Stomach (tissue), 9 donors: ENCODE results near the gene RIBC2. TPM values are rescaled to one million over a fixed set of nuclear protein-coding genes. Genes with fewer than 3 reads are reported as not detected.

Experiments used
- DNase-seq, 2 donors: peaks; one replicate each; pipeline versions ENCODE4 v3.0.0 to v3.0.0-alpha.2; 2013 to 2019
- H3K27ac ChIP-seq, 5 donors: fragments of 200-600 bp in 4 of 5; sonication (generic) in 4 of 5; one replicate each; pipeline ENCODE4 v1.5.1; 2013 to 2019; ENCODE audit warnings: mild to moderate bottlenecking in 1 of 5, moderate library complexity in 1 of 5
- H3K27me3 ChIP-seq, 3 donors: fragments of 200-600 bp; sonication (generic); one replicate each; pipeline ENCODE4 v1.5.1; 2017 to 2019; ENCODE audit warnings: mixed run types in 1 of 3
- H3K36me3 ChIP-seq, 4 donors: fragments of 200-600 bp; sonication (generic); 1 replicate in 3 of 4; 2 replicates in 1 of 4; pipeline ENCODE4 v1.5.1; 2016 to 2019
- H3K4me1 ChIP-seq, 4 donors: fragments of 200-600 bp; sonication (generic); one replicate each; pipeline ENCODE4 v1.5.1; 2016 to 2019
- H3K4me3 ChIP-seq, 4 donors: fragments of 200-600 bp; sonication (generic) in 3 of 4; one replicate each; pipeline ENCODE4 v1.5.1; 2016 to 2019; ENCODE audit warnings: mild to moderate bottlenecking in 1 of 4
- H3K9me3 ChIP-seq, 4 donors: fragments of 200-600 bp; sonication (generic); one replicate each; pipeline ENCODE4 v1.5.1; 2016 to 2019
- EP300 ChIP-seq: sonication (generic); formaldehyde crosslinking; IDR thresholded peaks from one replicate; pipeline ENCODE4 v1.6.1; 2017; ENCODE audit warnings: antibody characterized with exemption
- POLR2A ChIP-seq, 4 donors: fragments of 450-650 bp; IDR thresholded peaks; one replicate each; pipeline ENCODE4 v1.6.1; 2016; ENCODE audit warnings: antibody characterized with exemption in 4 of 4, control low read depth in 2 of 4, mild to moderate bottlenecking in 1 of 4, moderate library complexity in 1 of 4
- POLR2AphosphoS5 ChIP-seq, 3 donors: sonication (generic); formaldehyde crosslinking; IDR thresholded peaks; one replicate each; pipeline ENCODE4 v1.6.1; 2016; ENCODE audit warnings: antibody characterized with exemption in 3 of 3
- WGBS, 5 donors: extraction: QIAGEN DNeasy Blood & Tissue Kit in 3 of 5; methylation state at CpG; one replicate each; pipeline versions ENCODE4 v1.1.5 to v1.1.7; 2013 to 2018; 5-methylcytosine and 5-hydroxymethylcytosine counted together
- intact Hi-C: fragments of 100-400 bp; cut with DNase I; formaldehyde crosslinking; loops from one replicate; pipeline ENCODE4 v1.15.1; 2023; ENCODE audit warnings: low total_unique reads
- polyA plus RNA-seq, 3 donors: library from polyadenylated mRNA; stranded (reverse); fragments of 200-250 nt; gene quantifications; one replicate each; pipeline ENCODE4 v1.2.3, GENCODE V29; 2013
- total RNA-seq, 5 donors: library from RNA; depleted of rRNA; stranded (reverse); fragments of >200 nt; gene quantifications; one replicate each; pipeline versions ENCODE4 v1.1.0 to v1.2.3, GENCODE V29; 2014 to 2016
- TF ChIP-seq, protein P1 (sequence below), 7 experiments: fragments of 450-650 bp in 4 of 7; fragments of 200-600 bp in 3 of 7; sonication (generic) in 3 of 7; IDR thresholded peaks; one replicate each; pipeline ENCODE4 v1.5.1; 2016 to 2019; ENCODE audit warnings: antibody characterized with exemption in 7 of 7, control low read depth in 2 of 7, mild to moderate bottlenecking in 1 of 7
- donor health status: healthy with polysubstance abuse.
- donor health status: Bipolar disorder and iron deficiency.
- donor health status: healthy.

Gene RIBC2
- total and polyA plus RNA-seq, 8 donors: 0.45 to 13.0 (median 0.76) TPM; not detected in 1

DNA sequence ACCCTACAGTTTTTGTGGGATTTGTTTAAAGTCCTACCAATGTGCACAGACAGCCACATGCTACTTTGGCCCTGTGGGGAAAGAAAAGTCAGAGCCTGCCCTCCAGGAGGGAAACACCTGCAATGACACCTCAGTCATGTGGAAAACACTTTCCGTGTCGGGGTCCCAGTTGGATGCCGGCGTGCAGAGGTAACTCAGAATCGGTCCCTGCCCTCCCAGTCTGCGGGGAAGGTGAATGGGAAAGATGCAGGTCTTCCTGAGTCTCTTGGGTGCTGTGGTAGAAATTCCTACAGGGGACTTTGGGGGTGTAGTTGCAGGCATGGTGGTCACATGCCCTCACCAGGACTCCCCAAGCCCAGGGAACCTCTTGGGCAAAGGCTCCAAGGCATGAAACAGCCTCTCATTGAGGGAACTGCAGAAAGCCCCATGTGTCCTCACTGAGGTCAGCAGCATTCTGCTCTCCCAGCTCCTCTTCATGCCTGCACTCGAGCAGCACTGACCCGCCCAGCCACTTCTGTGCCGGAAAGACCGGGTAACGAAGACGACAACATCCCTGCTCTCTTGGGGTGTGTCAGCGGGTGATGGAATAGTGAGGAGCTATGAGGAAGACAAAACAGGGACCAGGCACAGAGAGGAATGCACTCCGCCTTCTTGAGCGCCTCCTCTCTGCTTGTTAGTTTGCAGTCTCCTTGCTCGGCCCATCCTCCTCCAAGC, 4.7 kb downstream of the RIBC2 start:
- DNase-seq: no peak
- 92 to 97% (median 94%) methylated on average over 16 of the region's 16 CpGs for WGBS, 5 donors
- intact Hi-C loops: no loop called here
- peaks cover 9 to 13% (median 10%) of the 10 kb centered on the region in 4 donors for H3K4me1 ChIP-seq
- H3K9me3 ChIP-seq: no peaks in the 10 kb centered on the region
- no peak overlapping the region for H3K4me3 ChIP-seq
- peaks cover 0 to 4% (median 0%) of the 10 kb centered on the region in 3 donors for H3K27me3 ChIP-seq
- no peaks in the 10 kb centered on the region for H3K36me3 ChIP-seq
- TF ChIP-seq EP300: no peak
- H3K27ac ChIP-seq: no peak overlapping the region

DNA sequence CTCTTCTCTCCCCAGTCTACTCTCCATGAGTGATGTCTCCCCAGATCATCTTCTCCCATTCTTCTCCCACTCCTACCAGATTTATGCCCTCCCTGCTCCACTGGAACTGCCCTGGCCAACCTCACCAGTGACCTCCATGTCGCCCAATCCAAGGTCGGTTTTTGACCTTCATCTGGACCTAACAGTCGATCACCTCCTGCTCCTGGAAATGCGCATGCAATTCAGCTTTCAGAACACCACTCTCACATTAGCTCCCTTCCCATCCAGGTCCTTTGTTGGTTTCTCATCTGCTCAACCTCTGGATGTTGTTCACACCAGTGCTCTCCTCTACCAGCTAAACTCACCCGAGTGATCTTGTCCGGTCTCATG, 5.3 kb downstream of the RIBC2 start:
- TF ChIP-seq POLR2A (IDR thresholded peaks at IDR 0.05) (no peak), POLR2AphosphoS5 (IDR thresholded peaks at IDR 0.05) (no peak), EP300 (no peak)
- TF ChIP-seq, protein P1, sequence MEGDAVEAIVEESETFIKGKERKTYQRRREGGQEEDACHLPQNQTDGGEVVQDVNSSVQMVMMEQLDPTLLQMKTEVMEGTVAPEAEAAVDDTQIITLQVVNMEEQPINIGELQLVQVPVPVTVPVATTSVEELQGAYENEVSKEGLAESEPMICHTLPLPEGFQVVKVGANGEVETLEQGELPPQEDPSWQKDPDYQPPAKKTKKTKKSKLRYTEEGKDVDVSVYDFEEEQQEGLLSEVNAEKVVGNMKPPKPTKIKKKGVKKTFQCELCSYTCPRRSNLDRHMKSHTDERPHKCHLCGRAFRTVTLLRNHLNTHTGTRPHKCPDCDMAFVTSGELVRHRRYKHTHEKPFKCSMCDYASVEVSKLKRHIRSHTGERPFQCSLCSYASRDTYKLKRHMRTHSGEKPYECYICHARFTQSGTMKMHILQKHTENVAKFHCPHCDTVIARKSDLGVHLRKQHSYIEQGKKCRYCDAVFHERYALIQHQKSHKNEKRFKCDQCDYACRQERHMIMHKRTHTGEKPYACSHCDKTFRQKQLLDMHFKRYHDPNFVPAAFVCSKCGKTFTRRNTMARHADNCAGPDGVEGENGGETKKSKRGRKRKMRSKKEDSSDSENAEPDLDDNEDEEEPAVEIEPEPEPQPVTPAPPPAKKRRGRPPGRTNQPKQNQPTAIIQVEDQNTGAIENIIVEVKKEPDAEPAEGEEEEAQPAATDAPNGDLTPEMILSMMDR (IDR thresholded peaks at IDR 0.05): no peak
- intact Hi-C loops: no loop called here
- no peak for DNase-seq
- Histone ChIP-seq H3K4me3 (no peak overlapping the region), H3K9me3 (no peaks in the 10 kb centered on the region), H3K27me3 (no peaks in the 10 kb centered on the region), H3K36me3 (no peaks in the 10 kb centered on the region), H3K27ac (no peak overlapping the region), H3K4me1 (peaks cover 4 to 7% (median 5%) of the 10 kb centered on the region in 4 donors)
- WGBS, 5 donors: 95 to 98% (median 96%) methylated on average over 6 of the region's 6 CpGs

DNA sequence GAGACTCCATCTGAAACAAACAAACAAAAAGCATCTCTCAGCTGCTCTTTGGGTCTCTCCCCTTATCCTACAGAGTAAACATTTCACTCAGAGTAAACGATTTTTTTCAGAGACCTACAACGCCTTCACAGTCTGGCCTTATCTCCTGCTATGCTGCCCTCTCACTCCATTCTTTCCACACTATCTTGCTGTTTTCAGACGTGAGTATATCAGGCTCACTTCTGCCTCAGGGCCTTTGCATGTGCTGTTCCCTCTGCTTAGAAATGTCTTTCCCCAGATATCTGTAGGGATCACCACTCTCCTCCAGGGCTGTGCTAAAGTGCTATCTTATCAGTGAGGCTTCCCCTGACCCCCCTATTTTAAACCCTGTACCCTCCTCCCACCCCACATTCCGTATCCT, 6.5 kb downstream of the RIBC2 start:
- no peak for DNase-seq
- Histone ChIP-seq H3K36me3 (no peaks in the 10 kb centered on the region), H3K9me3 (no peaks in the 10 kb centered on the region), H3K4me3 (no peak overlapping the region), H3K4me1 (no peaks in the 10 kb centered on the region), H3K27ac (no peak overlapping the region), H3K27me3 (no peaks in the 10 kb centered on the region)
- no peak for TF ChIP-seq POLR2AphosphoS5 (IDR thresholded peaks at IDR 0.05)
- WGBS, 5 donors: 54 to 70% (median 58%) methylated on average over 4 of the region's 4 CpGs
- intact Hi-C loops: no loop called here

DNA sequence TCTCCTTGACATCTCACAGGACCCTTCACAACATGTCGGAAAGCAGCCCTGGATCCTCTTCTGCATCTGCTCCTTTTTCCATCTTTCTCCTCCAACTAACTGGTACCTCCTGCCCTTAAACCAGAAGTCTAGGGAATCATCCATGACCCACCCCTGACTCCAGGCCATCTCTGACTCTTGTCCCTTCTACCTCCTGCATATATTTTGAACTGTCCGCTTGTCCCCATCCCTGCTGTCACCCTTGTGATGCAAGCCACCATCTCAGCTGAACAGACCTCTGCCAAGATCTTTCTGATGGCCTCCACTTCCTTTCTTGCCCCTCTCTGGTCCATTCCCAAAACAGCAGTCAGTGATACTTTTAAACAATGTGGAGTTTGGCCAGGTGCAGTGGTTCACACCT, 7.0 kb downstream of the RIBC2 start:
- intact Hi-C loops: no loop called here
- Histone ChIP-seq H3K27me3 (no peaks in the 10 kb centered on the region), H3K9me3 (no peaks in the 10 kb centered on the region), H3K4me1 (no peaks in the 10 kb centered on the region), H3K27ac (no peak overlapping the region), H3K4me3 (no peak overlapping the region), H3K36me3 (no peaks in the 10 kb centered on the region)
- TF ChIP-seq, protein P1 (IDR thresholded peaks at IDR 0.05): no peak
- no peak for TF ChIP-seq POLR2A (IDR thresholded peaks at IDR 0.05)
- no peak for TF ChIP-seq EP300
- TF ChIP-seq POLR2AphosphoS5 (IDR thresholded peaks at IDR 0.05): no peak
- no peak for DNase-seq
- 94 to 100% (median 97%) methylated on average over 2 of the region's 2 CpGs for WGBS, 5 donors

DNA sequence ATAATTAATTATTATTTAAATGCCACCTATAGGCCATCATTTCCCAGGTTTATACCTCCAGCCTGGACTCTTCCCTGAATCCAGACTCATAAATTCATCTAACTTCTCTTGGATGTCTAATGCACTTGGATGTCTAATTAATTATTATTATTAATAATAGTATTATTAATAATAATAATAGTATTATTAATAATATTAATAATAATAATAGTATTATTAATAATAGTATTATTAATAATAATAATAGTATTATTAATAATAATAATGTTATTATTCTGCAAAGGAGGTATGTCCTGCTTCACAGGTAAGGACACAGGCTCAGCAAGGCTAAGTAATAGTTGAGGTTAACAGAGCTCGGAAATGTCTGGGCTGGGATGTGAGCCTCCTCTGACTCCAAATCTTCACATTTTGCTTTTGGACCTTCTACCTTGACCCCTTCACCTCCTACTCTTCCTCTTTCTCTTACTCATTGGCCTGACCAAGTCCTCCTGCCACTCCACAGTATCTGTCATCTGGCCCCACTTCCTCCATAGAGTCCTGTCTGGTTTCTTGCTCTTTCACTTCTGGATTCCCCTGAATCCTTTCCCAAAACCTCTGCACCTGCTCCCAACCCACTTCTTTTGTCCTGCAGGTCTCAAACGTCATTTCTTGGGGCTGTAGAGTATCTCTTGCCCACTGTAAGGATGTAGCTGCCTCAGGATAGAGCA, 8.0 kb downstream of the RIBC2 start:
- H3K36me3 ChIP-seq: no peaks in the 10 kb centered on the region
- no peak for TF ChIP-seq POLR2A (IDR thresholded peaks at IDR 0.05)
- H3K4me3 ChIP-seq: no peak overlapping the region
- H3K27ac ChIP-seq: no peak overlapping the region
- H3K27me3 ChIP-seq: no peaks in the 10 kb centered on the region
- intact Hi-C loops: no loop called here
- 78 to 85% (median 81%) methylated on average over 2 of the region's 2 CpGs for WGBS, 5 donors
- H3K4me1 ChIP-seq: no peaks in the 10 kb centered on the region
- no peak for DNase-seq
- no peaks in the 10 kb centered on the region for H3K9me3 ChIP-seq
